GM19025 (cell line): ENCODE measurements around the gene SPTAN1.

Source experiments
- ATAC-seq: cut with Tn5 transposase; IDR thresholded peaks from one replicate; pipeline ENCODE4 v1.9.1; 2021; ENCODE audit warnings: mild to moderate bottlenecking, low read depth, moderate library complexity; ENCODE audit not compliant: unreplicated experiment

The SPTAN1 gene

DNA sequence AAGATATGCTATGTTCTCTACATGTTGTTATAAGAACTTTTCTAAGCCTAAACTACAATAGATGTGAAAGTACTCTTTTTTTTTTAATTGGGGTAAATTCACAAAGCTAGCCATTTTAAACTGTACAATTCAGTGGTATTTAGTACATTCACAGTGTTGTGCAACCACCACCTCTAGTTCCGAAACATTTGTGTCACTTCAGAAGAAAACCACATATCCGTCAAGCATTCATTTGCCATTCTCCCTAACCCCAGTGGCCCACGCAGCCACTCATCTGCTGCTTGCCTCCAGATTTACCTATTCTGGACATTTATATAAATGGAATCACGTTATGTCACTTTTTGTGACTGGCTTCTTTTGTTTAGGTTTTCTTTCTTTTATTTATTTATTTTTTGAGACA is 43.1 kb downstream of the SPTAN1 start:
- ATAC-seq, result no peak

DNA sequence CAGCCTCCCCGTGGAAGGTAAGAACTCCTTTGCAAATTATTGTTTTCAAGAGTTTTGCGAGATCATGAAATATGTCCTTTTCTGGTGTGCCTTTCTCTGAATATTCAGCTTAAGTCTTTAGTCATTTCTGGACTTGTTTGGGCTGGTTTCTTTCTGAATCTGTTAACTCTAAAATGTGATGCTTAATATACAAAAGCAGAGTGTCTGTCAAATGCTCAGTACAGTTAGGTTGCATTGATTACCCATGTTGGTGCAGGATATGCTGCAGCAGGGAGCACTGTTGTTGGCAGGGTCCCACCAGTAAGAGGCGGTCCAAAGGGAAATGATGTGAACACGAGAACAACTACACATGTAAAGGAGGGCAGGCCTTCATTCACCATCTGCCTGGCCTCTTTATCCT is 47.7 kb downstream of the SPTAN1 start:
- ATAC-seq, result no peak

DNA sequence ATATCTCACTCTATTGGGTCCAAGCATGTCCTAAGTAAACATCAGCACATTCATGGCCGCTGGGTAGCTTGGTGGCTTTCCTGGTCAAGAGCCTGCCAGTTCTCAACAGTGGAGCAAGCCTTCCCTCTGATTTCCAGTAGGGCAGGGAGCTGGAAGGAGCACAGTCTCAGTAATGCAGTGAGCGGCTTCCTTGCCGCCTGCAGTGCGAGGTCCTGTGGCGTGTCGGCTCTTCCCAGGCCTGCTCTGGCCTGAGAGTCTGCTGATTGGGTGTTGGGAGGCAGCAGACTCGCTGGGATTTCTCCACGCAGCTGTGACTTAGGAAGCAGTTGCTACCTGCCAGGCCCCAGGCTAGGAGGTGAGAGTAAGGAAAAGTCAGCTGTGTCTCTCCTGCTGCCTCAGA is 51.3 kb downstream of the SPTAN1 start:
- no peak for ATAC-seq

DNA sequence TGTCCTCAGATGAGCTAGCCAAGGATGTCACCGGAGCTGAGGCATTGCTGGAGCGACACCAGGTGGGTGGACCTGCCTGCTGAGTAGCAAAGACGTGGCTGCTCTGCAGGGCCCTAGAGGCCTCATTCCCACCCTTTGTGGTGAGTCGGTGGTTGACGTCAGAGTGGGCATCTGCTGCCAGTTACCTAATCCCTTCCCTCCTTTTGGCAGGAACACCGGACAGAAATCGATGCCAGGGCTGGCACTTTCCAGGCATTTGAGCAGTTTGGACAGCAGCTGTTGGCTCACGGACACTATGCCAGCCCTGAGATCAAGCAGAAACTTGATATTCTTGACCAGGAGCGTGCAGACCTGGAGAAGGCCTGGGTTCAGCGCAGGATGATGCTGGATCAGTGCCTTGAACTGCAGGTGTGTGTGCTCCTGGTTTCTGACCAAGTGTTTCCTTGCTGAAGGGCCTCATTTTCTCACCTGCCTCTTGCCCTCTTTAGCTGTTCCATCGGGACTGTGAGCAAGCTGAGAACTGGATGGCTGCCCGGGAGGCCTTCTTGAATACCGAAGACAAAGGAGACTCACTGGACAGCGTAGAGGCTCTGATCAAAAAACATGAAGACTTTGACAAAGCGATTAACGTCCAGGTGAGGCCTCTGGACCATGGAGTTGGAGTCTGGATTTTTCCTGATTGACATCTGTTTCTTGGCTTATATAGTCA is 55.4 kb downstream of the SPTAN1 start:
- no peak for ATAC-seq

DNA sequence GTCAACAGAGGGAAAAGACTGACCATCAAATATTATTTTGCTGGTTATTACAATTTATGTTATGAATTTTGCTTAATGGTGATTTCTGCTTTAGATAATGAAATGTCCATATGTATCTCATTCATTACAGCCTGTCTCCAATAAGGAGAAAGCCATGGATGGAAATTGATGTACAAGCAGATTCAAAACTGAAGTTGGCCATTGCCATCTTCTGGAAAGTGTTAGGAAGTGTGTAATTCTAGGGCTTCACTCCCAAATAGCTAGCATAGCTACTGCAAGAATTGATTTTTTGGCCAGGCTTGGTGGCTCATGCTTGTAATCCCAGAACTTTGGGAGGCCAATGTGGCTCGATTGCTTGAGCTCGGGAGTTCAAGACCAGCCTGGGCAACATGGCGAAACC is 58.5 kb downstream of the SPTAN1 start:
- ATAC-seq, result no peak

DNA sequence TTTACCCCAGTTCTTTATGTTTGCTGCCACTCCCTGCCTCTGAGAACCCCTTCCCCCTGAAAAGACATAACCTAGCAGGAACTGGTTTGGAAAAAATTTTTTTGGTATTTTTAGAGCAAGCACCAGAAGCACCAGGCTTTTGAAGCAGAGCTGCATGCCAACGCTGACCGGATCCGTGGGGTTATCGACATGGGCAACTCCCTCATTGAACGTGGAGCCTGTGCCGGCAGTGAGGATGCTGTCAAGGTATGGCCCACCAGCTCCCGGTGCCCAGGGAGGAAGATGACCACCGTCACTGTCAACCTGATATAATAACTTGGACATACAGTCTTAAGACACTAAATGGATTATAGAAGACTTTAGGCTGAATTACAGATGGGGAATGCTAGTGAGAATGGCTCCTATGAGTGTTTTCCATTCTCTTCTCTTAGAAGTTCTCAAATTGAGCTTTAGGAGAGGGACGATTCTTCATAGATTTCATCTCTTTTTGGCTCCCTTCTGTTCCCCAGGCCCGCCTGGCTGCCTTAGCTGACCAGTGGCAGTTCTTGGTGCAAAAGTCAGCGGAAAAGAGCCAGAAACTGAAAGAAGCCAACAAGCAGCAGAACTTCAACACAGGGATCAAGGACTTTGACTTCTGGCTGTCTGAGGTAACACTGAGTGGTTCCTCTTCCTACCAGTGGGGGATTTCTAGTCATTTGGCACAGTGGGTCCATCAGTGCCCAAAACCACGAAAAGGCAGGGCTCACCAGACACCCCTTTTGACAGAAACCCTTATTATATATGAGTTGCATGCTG is 59.4 kb downstream of the SPTAN1 start:
- no peak for ATAC-seq

DNA sequence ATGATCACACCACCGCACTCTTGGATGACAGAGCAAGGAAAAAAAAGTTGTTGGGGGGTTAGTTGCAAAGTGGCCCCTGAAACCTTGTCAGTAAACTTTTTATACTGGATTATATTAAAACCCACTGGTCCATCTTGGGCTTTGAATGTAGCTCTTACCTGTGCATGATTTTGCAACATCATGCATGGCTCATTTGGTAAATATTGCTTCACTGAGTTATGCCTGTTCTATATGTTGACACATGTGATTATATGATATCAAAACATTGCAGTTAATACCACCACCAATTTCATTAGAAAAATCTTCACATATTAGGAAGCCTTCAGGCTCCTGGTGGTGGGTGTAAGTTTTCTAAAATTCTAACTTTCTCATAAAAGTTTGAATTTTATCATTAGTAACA is 62.3 kb downstream of the SPTAN1 start:
- ATAC-seq, result no peak

DNA sequence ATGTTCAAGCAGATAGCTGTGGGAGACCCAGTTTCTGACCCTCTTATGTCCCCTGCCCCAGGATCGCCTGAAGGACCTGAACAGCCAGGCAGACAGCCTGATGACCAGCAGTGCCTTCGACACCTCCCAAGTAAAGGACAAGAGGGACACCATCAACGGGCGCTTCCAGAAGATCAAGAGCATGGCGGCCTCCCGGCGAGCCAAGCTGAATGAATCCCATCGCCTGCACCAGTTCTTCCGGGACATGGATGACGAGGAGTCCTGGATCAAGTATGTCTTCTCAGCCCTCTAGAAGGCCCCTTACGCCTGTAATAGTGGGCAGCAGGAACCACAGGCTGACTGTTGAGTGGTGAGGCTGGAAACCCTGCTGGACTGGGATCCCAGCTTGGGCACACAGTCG is 63.2 kb downstream of the SPTAN1 start:
- no peak for ATAC-seq

DNA sequence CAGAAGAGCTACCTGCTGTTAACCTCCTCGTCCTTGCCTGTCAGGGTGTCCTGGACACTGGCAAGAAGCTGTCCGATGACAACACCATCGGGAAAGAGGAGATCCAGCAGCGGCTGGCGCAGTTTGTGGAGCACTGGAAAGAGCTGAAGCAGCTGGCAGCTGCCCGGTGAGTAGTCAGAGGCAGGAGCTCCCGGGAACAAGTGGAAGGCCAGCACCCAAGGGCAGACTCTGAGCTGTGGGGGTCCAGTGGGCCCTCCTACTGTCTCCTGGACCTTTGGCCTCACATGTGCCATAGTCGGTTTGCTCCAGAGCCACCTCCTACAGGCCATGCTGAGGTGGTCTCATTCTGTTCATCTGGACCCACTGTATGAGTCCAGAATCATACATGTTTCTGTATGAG is 65.6 kb downstream of the SPTAN1 start:
- no peak for ATAC-seq

DNA sequence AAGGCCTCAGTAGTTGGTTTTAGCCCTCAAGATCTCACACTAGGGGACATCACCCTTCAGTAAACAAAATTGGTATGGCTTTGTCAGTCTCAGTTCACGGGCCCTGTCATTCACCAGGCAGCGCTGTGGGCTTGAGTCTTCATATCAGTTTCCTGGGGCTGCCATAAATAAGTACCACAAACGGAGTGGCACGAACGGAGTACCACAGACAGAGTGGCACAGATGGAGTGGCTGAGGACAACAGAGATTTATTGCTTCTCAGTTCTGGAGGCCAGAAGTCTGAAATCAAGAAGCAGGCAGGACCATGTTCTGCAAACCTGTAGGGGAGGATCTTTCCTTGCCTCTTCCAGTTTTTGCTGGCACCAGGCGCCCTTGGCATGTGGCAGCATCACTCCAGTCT is 66.7 kb downstream of the SPTAN1 start:
- ATAC-seq, result no peak

DNA sequence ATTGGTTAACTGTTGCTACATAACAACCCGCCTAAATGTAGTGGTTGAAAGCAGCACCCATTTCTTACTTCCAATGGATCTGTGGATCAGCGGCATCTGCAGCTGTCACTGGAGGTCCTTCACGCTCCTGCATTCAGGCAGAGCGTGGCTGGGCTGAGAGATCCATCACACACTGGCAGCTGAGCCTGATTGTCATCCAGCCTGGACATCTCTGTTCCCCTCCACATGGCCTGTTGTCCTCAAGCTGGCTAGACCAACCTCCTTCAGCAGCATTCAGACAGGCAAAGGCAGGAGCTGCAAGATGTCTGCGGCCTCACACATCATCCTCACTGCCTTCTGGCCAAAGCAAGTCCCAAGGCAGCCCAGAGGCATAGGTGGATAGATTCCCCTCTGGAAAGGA is 67.4 kb downstream of the SPTAN1 start:
- ATAC-seq, result no peak

DNA sequence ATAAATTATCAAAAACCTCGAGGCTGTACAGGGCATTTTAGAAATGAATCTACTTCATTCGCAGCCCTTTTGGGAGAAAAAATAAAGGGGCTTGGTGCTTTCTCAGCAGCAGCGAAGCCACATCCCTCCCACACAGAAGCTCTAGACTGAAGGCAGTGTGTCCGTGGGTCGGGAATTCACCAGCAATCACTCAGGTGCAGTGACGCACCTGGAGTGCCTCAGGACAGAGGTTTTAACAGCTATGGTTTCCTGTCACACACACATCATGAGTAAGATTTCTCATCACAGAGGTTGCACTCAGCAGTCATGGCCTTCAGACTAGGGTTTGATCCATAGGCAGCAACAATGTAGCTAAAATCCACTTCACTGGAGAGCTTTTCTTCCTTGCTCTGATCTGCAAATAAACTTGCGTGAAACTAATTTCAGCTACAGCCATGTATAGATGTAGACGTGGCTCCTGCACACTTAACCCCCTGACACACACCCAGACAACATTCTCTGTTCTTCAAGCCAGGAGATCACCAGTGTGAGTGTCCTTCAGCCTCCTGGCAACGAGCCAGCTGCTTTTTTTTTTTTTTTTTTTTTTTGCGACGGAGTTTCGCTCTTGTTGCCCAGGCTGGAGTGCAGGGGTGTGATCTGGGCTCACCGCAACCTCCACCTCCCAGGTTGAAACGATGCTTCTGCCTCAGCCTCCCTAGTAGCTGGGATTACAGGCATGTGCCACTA is 69.5 kb downstream of the SPTAN1 start:
- no peak for ATAC-seq

DNA sequence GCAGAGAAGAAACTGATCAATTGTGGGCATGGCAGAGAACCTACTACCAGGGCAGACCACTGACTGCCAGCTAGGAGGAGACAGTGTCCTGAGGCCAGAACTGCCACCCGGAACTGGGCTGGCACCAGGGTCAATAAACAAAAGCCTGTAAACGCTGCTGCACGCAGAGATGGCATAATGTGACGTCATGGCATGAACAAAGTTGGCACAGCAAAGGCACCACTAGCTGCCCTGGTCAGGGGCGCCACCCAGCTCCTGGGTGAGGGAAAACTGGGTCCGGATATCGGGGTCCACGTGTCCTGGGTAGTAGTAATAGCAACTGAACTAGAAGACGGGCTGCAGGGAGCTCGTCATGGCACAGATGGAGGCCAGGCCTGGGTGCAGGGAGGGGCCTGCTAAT is 72.2 kb downstream of the SPTAN1 start:
- no peak for ATAC-seq

DNA sequence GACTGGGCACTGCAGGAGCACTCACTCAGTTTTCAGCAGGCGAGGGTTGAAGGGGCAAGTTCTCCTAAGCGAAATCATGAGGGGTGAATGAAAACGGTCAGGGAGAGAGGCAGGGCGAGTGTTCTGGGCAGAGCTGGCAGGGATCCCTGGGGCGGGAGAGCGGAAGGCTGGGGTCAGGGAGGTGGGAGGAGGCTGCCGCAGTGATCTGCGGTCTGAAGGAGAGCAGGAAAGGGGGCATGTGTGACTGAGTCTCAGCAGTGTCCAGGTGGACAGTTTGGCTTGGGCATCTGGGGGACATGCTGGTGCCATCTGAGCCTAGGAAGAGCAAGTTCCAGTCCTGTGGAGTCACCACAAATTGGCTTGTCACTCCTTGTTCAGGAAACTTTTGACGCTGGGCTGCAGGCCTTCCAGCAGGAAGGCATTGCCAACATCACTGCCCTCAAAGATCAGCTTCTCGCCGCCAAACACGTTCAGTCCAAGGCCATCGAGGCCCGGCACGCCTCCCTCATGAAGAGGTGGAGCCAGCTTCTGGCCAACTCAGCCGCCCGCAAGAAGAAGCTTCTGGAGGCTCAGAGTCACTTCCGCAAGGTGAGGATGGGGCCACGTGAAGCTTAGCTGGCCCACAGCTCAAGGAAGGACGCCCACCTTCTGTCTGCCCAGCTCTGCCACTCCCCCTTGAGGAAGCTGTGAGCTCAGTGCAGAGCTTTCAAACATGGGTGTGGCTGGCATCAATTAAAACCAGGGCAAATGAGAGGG is 73.2 kb downstream of the SPTAN1 start:
- no peak for ATAC-seq

DNA sequence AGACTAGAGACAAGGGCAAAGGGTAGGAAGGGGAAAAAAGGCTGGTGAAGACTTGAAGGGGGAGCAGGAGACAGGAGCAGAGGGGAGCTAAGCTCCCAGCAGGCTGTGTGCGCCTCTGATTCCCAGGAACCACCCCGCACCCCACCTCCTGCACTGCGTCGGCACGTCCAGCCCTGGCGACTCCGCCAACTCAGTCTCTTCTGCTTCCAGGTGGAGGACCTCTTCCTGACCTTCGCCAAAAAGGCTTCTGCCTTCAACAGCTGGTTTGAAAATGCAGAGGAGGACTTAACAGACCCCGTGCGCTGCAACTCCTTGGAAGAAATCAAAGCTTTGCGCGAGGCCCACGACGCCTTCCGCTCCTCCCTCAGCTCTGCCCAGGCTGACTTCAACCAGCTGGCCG is 73.8 kb downstream of the SPTAN1 start:
- no peak for ATAC-seq

DNA sequence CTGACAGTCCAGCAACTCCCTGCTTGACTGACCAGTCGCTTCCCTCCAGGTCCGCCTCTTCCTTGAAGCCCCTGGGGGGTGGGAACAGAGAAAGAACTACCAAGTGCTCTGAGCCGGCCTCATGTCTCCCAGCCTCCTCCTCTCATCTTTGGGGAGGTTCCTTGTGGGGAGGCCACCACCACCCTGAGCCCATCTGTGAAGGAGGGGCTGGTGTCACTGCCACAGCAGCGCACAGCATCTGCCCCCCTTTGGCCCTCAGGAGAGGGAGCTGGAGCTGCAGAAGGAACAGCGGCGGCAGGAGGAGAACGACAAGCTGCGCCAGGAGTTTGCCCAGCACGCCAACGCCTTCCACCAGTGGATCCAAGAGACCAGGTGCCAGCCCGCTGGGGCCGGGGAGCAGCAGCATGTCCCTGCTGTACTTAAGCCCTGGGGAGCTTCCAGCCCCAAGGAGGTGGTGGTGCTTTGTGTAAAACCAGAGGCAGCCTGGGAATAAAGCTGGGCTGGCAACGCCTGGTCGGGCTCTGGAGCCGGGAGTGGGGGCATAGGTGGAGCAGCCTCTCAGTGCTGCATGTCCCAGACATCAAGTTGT is 74.8 kb downstream of the SPTAN1 start:
- ATAC-seq, result no peak

DNA sequence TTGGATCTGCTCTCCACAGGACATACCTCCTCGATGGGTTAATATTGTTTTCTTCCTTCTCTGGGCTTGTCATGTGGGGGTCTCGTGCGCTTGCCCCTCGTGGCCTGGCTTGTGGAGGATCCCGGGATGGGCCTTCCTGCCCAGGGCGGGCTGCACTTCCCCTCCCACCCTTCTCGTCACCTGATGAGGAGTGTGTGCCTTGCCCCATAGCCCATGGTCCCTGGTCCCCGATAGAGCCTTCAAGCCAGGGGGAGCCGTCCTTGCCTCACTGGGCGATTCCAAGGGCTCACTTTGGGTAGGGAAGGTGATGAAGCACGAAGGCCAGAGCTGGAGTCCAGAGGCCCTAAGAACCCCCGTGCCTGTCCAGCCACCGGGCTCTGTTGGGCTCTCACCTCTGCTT is 75.5 kb downstream of the SPTAN1 start:
- no peak for ATAC-seq

DNA sequence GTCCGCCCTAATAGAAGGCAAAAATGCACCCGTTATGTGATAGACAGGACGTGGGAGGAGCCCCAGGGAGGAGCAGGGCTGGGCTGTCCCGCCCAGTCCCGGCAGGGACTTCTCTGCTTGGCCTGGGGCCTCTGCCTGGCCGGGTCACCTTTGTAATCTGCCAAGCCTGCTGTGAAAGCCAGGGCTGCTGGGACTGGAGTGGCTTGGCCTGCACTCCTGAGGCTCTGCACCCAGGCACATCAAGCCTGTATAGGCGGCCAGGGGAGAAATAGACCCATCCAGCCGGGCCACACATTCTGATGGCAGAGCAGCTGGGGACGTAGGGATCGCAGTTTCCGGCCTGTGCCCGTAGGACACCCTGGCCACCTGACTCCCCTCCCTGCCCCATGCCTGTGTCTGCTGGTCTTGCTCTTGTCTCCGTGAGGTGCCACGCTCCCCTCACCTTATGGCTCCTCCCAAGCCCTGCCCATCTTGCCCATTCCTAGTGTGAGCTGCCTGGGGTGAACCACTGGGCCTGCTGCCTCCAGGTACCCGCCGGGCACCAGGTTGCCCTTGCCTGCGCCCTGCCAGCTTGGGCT is 76.2 kb downstream of the SPTAN1 start:
- no peak for ATAC-seq

DNA sequence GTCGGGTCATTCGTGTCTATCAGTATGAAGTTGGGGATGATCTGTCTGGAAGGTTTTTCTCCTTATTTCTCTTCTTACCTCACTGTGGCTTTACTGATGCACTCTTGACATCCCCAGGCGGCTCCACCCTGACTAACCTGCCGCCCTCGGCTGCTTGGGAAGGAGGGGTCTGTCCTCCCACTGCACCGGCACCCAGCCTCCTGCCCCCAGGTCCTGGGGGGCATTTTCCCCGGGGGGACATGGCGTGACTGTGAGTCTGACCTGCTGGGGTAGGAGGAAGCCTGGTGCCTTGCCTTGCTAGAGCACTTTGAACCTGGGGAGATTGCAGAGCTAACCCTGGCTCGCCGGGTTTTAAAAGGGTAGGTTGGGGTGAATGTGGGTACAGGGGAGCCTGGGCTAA is 76.7 kb downstream of the SPTAN1 start:
- ATAC-seq, result no peak

DNA sequence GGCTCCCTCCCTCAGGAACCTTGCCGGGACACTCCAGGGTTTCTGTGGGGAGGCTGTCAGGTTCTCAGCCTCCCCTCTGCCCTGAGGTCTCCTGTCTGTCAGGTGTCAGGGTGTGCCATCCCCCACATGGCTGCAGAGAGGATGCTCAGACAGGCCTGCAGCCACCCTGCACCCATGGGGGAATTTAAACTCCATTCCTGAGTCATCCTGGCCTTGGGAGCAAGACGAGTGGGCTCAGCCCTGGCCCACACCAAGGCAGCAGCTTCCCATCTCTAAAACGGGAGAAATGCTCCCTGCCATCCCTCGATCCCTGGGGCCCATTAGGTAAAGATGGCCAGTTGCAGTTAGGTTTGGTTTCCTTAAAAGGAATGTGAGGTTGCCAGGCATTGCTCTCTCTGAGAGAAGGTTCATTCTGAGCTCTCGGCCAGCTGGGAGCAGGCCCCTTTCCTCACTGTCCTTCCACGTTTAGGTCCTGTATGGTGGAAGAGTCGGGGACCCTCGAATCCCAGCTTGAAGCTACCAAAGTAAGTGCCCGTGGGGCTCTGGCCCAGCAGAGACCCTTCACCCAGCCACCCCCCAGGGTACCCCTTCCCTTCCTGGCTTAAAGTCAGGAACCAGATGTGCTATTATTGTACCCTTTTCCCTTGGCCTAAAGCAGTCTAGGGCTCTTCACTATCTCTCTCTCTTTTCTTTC is 77.6 kb downstream of the SPTAN1 start:
- no peak for ATAC-seq
